Neuron (in vitro differentiated cells): ENCODE results near the gene SPEM3.

Source experiments
- H2AFZ ChIP-seq: one replicate; pipeline ENCODE4 v1.6.1; 2013; ENCODE audit warnings: low read depth, mild to moderate bottlenecking, inconsistent platforms, low read length, moderate library complexity
- H3K27me3 ChIP-seq: one replicate; pipeline ENCODE4 v1.6.1; 2013; ENCODE audit warnings: low read length; ENCODE audit not compliant: insufficient read depth
- H3K36me3 ChIP-seq: one replicate; pipeline ENCODE4 v1.6.1; 2013; ENCODE audit warnings: low read length; ENCODE audit not compliant: insufficient read depth
- H3K4me1 ChIP-seq: one replicate; pipeline ENCODE4 v1.6.1; 2013; ENCODE audit warnings: low read length; ENCODE audit not compliant: insufficient read depth
- H3K4me3 ChIP-seq: 2 replicates; pipeline ENCODE4 v1.5.1; 2013; ENCODE audit warnings: mild to moderate bottlenecking, low read length, moderate library complexity
- H3K9me3 ChIP-seq: one replicate; pipeline ENCODE4 v1.6.1; 2013; ENCODE audit warnings: low read length

The SPEM3 gene

GRCh38 chr17:7407082-7407481 lies 21.6 kb upstream of the SPEM3 start:
- Histone ChIP-seq H2AFZ (no peak overlapping the region), H3K9me3 (no peaks in the 10 kb centered on the region), H3K27me3 (no peaks in the 10 kb centered on the region), H3K4me1 (peaks cover 27% of the 10 kb centered on the region), H3K36me3 (peaks cover 29% of the 10 kb centered on the region), H3K4me3 (peak overlapping the region; percentile 64)

GRCh38 chr17:7407485-7408251 lies 21.0 kb upstream of the SPEM3 start, which contains the start of gene NLGN2:
NLGN2 (plus strand) TSS chr17:7407845; CDS start chr17:7408256, 411 bp downstream.
- peaks cover 33% of the 10 kb centered on the region for H3K36me3 ChIP-seq
- no peaks in the 10 kb centered on the region for H3K27me3 ChIP-seq
- H3K9me3 ChIP-seq, result no peaks in the 10 kb centered on the region
- H2AFZ ChIP-seq, result no peak within 1 kb of the TSS
- H3K4me1 ChIP-seq, result peaks cover 26% of the 10 kb centered on the region
- H3K4me3 ChIP-seq, result peak within 1 kb of the TSS; percentile 64

- no peak overlapping the region for H3K4me3 ChIP-seq
- H3K4me1 ChIP-seq, result peaks cover 20% of the 10 kb centered on the region
- no peaks in the 10 kb centered on the region for H3K27me3 ChIP-seq
- H3K9me3 ChIP-seq, result no peaks in the 10 kb centered on the region
- H3K36me3 ChIP-seq, result peaks cover 38% of the 10 kb centered on the region
- H2AFZ ChIP-seq, result no peak overlapping the region
Measured at GRCh38 chr17:7408252-7408727, 20.4 kb upstream of the SPEM3 start.

GRCh38 chr17:7408863-7409262 lies 19.8 kb upstream of the SPEM3 start:
- H2AFZ ChIP-seq, result no peak overlapping the region
- no peaks in the 10 kb centered on the region for H3K27me3 ChIP-seq
- H3K4me1 ChIP-seq, result peaks cover 19% of the 10 kb centered on the region
- H3K36me3 ChIP-seq, result peaks cover 42% of the 10 kb centered on the region
- H3K4me3 ChIP-seq, result no peak overlapping the region
- H3K9me3 ChIP-seq, result no peaks in the 10 kb centered on the region

- Histone ChIP-seq H3K36me3 (peaks cover 50% of the 10 kb centered on the region), H3K4me3 (no peak overlapping the region), H3K4me1 (peaks cover 19% of the 10 kb centered on the region), H3K27me3 (no peaks in the 10 kb centered on the region), H3K9me3 (no peaks in the 10 kb centered on the region), H2AFZ (no peak overlapping the region)
Measured at GRCh38 chr17:7409716-7410115, 18.9 kb upstream of the SPEM3 start.

- Histone ChIP-seq H3K4me3 (no peak overlapping the region), H2AFZ (no peak overlapping the region), H3K36me3 (peaks cover 61% of the 10 kb centered on the region), H3K9me3 (no peaks in the 10 kb centered on the region), H3K4me1 (peaks cover 16% of the 10 kb centered on the region), H3K27me3 (no peaks in the 10 kb centered on the region)
Measured at GRCh38 chr17:7410634-7411426, 17.8 kb upstream of the SPEM3 start.

GRCh38 chr17:7411427-7411750 lies 17.3 kb upstream of the SPEM3 start:
- no peak overlapping the region for H3K4me3 ChIP-seq

GRCh38 chr17:7413346-7413985 lies 15.2 kb upstream of the SPEM3 start:
- no peaks in the 10 kb centered on the region for H3K9me3 ChIP-seq
- H2AFZ ChIP-seq, result no peak overlapping the region
- no peak overlapping the region for H3K4me3 ChIP-seq
- no peaks in the 10 kb centered on the region for H3K27me3 ChIP-seq
- peaks cover 8% of the 10 kb centered on the region for H3K4me1 ChIP-seq
- peaks cover 71% of the 10 kb centered on the region for H3K36me3 ChIP-seq

More at GRCh38 chr17:7411427-7411750, 17.3 kb upstream of the SPEM3 start:
- Histone ChIP-seq H2AFZ (no peak overlapping the region), H3K27me3 (no peaks in the 10 kb centered on the region), H3K4me1 (peaks cover 10% of the 10 kb centered on the region), H3K9me3 (no peaks in the 10 kb centered on the region), H3K36me3 (peaks cover 63% of the 10 kb centered on the region)

GRCh38 chr17:7414837-7415236 lies 13.8 kb upstream of the SPEM3 start:
- Histone ChIP-seq H2AFZ (no peak overlapping the region), H3K36me3 (peaks cover 57% of the 10 kb centered on the region), H3K9me3 (no peaks in the 10 kb centered on the region), H3K27me3 (no peaks in the 10 kb centered on the region), H3K4me3 (no peak overlapping the region), H3K4me1 (peaks cover 21% of the 10 kb centered on the region)

- peaks cover 48% of the 10 kb centered on the region for H3K36me3 ChIP-seq
- H3K4me1 ChIP-seq, result peaks cover 31% of the 10 kb centered on the region
- no peak overlapping the region for H3K4me3 ChIP-seq
- H3K27me3 ChIP-seq, result no peaks in the 10 kb centered on the region
- no peak overlapping the region for H2AFZ ChIP-seq
- H3K9me3 ChIP-seq, result no peaks in the 10 kb centered on the region
Measured at GRCh38 chr17:7415784-7416183, 12.9 kb upstream of the SPEM3 start.

- no peak overlapping the region for H2AFZ ChIP-seq
- H3K36me3 ChIP-seq, result peaks cover 46% of the 10 kb centered on the region
- H3K4me1 ChIP-seq, result peaks cover 36% of the 10 kb centered on the region
- no peaks in the 10 kb centered on the region for H3K27me3 ChIP-seq
- no peaks in the 10 kb centered on the region for H3K9me3 ChIP-seq
- no peak overlapping the region for H3K4me3 ChIP-seq
Measured at GRCh38 chr17:7416323-7416722, 12.3 kb upstream of the SPEM3 start.

GRCh38 chr17:7417056-7417655 lies 11.5 kb upstream of the SPEM3 start:
- Histone ChIP-seq H3K9me3 (no peaks in the 10 kb centered on the region), H3K36me3 (peaks cover 44% of the 10 kb centered on the region), H3K4me3 (no peak overlapping the region), H3K27me3 (no peaks in the 10 kb centered on the region), H3K4me1 (peaks cover 39% of the 10 kb centered on the region), H2AFZ (no peak overlapping the region)
